Fibroblast of lung (primary cell): ENCODE results near the gene SNHG17. TPM values are rescaled to one million over a fixed set of nuclear protein-coding genes. Genes with fewer than 3 reads are reported as not detected.
A peak's percentile ranks its signal among the peaks of the same experiment; 100 is the strongest.

Source experiments
- DNase-seq, 2 donors: peaks; one replicate each; pipeline versions ENCODE4 v3.0.0 to v3.0.0-alpha.2; 2010; ENCODE audit warnings: low read depth in 2 of 2
- H2AFZ ChIP-seq: 2 replicates; pipeline ENCODE4 v1.5.1; 2012; ENCODE audit warnings: low read length, control low read depth, inconsistent platforms
- H3K27ac ChIP-seq: 2 replicates; pipeline ENCODE4 v1.5.1; 2011; ENCODE audit warnings: low read length, control low read depth; ENCODE audit not compliant: insufficient read depth
- H3K27me3 ChIP-seq: 2 replicates; pipeline ENCODE4 v1.5.1; 2011; ENCODE audit warnings: mild to moderate bottlenecking, low read length; ENCODE audit not compliant: control insufficient read depth, insufficient read depth
- H3K36me3 ChIP-seq: 2 replicates; pipeline ENCODE4 v1.5.1; 2011; ENCODE audit warnings: low read length; ENCODE audit not compliant: control insufficient read depth, insufficient read depth
- H3K4me1 ChIP-seq: 2 replicates; pipeline ENCODE4 v1.5.1; 2011; ENCODE audit warnings: low read length; ENCODE audit not compliant: control insufficient read depth, insufficient read depth; ENCODE audit errors: extremely low read depth
- H3K4me2 ChIP-seq: 2 replicates; pipeline ENCODE4 v1.5.1; 2011; ENCODE audit warnings: low read length, control low read depth; ENCODE audit not compliant: insufficient read depth; ENCODE audit errors: extremely low read depth
- H3K4me3 ChIP-seq, 4 experiments: fragments of 200-600 bp in 1 of 4; sonication (generic) in 1 of 4; replicated peaks in 1 of 4; 2 replicates each; pipeline ENCODE4 v1.5.1; 2011 to 2016; ENCODE audit warnings: low read length in 4 of 4, low read depth in 3 of 4, mild to moderate bottlenecking in 3 of 4, control low read depth in 2 of 4, inconsistent platforms in 1 of 4, mixed read lengths in 1 of 4; ENCODE audit not compliant: insufficient read depth in 1 of 4; ENCODE audit errors: control extremely low read depth in 1 of 4
- H3K79me2 ChIP-seq: 2 replicates; pipeline ENCODE4 v1.5.1; 2012; ENCODE audit warnings: mild to moderate bottlenecking, low read length, inconsistent platforms; ENCODE audit not compliant: control insufficient read depth, insufficient read depth
- H3K9ac ChIP-seq: 2 replicates; pipeline ENCODE4 v1.5.1; 2011; ENCODE audit warnings: mild to moderate bottlenecking, low read length, control low read depth; ENCODE audit not compliant: insufficient read depth
- H3K9me3 ChIP-seq: 2 replicates; pipeline ENCODE4 v1.5.1; 2012; ENCODE audit warnings: low read depth, low read length; ENCODE audit not compliant: control insufficient read depth, insufficient read depth
- H4K20me1 ChIP-seq: 2 replicates; pipeline ENCODE4 v1.5.1; 2011; ENCODE audit warnings: low read length; ENCODE audit not compliant: control insufficient read depth, insufficient read depth; ENCODE audit errors: extremely low read depth
- EZH2 ChIP-seq: IDR thresholded peaks from 2 replicates; pipeline ENCODE4 v1.5.1; 2012; ENCODE audit warnings: low read length, control low read depth, mild to moderate bottlenecking; ENCODE audit errors: missing control alignments
- polyA plus RNA-seq, 2 donors: library from polyadenylated mRNA; depleted of rRNA in 1 of 2; stranded (reverse) in 1 of 2; unstranded in 1 of 2; fragments of >200 nt; gene quantifications; 2 replicates each; pipeline ENCODE4 v1.2.1, GENCODE V29; 2011 to 2012; ENCODE audit warnings: missing spikeins in 1 of 2
- total RNA-seq: library from RNA; depleted of rRNA; stranded (reverse); fragments of >200 nt; gene quantifications from 2 replicates; pipeline ENCODE4 v1.2.1, GENCODE V29; 2014
- TF ChIP-seq, protein P1 (sequence below), 2 donors: IDR thresholded peaks in 1 of 2; conservative IDR thresholded peaks in 1 of 2; 1 replicate in 1 of 2; 2 replicates in 1 of 2; pipeline ENCODE4 v1.5.1; 2011 to 2012; ENCODE audit warnings: low read length in 2 of 2, control low read depth in 1 of 2, inconsistent platforms in 1 of 2, low read depth in 1 of 2, mild to moderate bottlenecking in 1 of 2

The SNHG17 gene
- total and polyA plus RNA-seq, 2 donors (not counting 1 experiment from before 2014, with no cell fraction given), result 10.6 to 15.0 TPM

DNA sequence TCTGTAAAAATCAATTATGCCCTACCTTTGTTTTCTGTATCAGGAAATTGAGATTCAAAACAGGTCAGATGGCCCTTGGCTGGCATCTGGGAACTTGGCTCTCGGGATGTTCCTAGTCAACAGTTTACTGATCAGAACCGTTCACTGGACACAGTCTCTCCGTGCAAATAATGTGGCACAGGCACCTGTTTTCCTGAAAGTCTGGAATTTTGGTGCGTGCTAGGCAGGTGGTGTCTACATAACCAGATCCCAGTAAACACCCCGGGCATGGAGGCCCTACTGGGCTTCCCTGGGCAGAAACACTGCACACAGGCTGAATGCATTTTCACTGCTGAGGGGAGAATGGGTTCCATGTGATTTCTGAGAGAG, 7.5 kb downstream of the SNHG17 start:
- Histone ChIP-seq H3K9ac (no peak overlapping the region), H3K4me1 (peaks cover 20% of the 10 kb centered on the region), H3K27me3 (no peaks in the 10 kb centered on the region), H3K36me3 (peaks cover 46% of the 10 kb centered on the region), H2AFZ (no peak overlapping the region), H3K79me2 (peaks cover 70% of the 10 kb centered on the region), H3K9me3 (no peaks in the 10 kb centered on the region), H3K27ac (no peak overlapping the region), H3K4me3 (no peak overlapping the region), H3K4me2 (no peak overlapping the region), H4K20me1 (peaks cover 9% of the 10 kb centered on the region)
- TF ChIP-seq, protein P1, sequence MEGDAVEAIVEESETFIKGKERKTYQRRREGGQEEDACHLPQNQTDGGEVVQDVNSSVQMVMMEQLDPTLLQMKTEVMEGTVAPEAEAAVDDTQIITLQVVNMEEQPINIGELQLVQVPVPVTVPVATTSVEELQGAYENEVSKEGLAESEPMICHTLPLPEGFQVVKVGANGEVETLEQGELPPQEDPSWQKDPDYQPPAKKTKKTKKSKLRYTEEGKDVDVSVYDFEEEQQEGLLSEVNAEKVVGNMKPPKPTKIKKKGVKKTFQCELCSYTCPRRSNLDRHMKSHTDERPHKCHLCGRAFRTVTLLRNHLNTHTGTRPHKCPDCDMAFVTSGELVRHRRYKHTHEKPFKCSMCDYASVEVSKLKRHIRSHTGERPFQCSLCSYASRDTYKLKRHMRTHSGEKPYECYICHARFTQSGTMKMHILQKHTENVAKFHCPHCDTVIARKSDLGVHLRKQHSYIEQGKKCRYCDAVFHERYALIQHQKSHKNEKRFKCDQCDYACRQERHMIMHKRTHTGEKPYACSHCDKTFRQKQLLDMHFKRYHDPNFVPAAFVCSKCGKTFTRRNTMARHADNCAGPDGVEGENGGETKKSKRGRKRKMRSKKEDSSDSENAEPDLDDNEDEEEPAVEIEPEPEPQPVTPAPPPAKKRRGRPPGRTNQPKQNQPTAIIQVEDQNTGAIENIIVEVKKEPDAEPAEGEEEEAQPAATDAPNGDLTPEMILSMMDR (conservative IDR thresholded peaks at IDR 0.05 in 1 of 2, IDR thresholded peaks at IDR 0.05 in 1 of 2; ENCODE audit: low read depth in 1 of 2, low read length in 2 of 2), result no peak
- TF ChIP-seq EZH2, result no peak
- no peak for DNase-seq

- Histone ChIP-seq H3K36me3 (peaks cover 39% of the 10 kb centered on the region), H3K4me2 (peak overlapping the region; percentile 28), H2AFZ (no peak overlapping the region), H3K9ac (no peak overlapping the region), H3K27ac (peak overlapping the region; percentile 18), H3K4me1 (peaks cover 17% of the 10 kb centered on the region), H3K4me3 (no peak overlapping the region), H3K27me3 (no peaks in the 10 kb centered on the region), H3K79me2 (peaks cover 63% of the 10 kb centered on the region), H3K9me3 (no peaks in the 10 kb centered on the region), H4K20me1 (peaks cover 9% of the 10 kb centered on the region)
- TF ChIP-seq, protein P1 (conservative IDR thresholded peaks at IDR 0.05 in 1 of 2, IDR thresholded peaks at IDR 0.05 in 1 of 2; ENCODE audit: low read depth in 1 of 2, low read length in 2 of 2), result no peak
- TF ChIP-seq EZH2, result no peak
- peak; percentile 87 to 93 for DNase-seq
These were observed 8.9 kb downstream of the SNHG17 start for GRCh38 chr20:38426006-38426897.

DNA sequence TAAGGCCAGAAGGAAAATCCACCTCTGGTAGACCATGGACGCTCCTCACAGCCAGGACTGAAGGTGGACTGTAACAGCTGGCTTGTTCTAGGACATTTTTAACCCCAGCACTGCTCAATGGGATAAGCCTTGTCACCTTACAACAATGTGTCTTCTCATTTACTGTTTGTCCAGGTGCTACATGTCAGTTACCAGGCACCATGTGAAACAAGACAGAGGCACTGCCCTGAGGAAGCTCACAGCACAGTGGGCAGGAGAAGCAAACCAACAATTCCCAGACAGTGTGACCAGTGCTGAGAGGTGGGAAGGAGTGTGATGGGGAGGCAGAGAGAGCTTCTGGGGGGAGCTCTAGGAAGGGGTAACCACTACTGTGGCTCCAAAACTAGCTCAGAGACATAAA, 10.7 kb downstream of the SNHG17 start:
- Histone ChIP-seq H3K9me3 (no peaks in the 10 kb centered on the region), H3K4me2 (no peak overlapping the region), H2AFZ (no peak overlapping the region), H3K9ac (no peak overlapping the region), H3K27me3 (no peaks in the 10 kb centered on the region), H3K4me1 (peaks cover 17% of the 10 kb centered on the region), H3K4me3 (no peak overlapping the region), H3K36me3 (peaks cover 37% of the 10 kb centered on the region), H3K79me2 (peaks cover 51% of the 10 kb centered on the region), H4K20me1 (peaks cover 9% of the 10 kb centered on the region), H3K27ac (no peak overlapping the region)
- DNase-seq, result no peak
- TF ChIP-seq, protein P1 (conservative IDR thresholded peaks at IDR 0.05 in 1 of 2, IDR thresholded peaks at IDR 0.05 in 1 of 2; ENCODE audit: low read depth in 1 of 2, low read length in 2 of 2), result no peak
- no peak for TF ChIP-seq EZH2
